ENCODE measurements around the gene MMAA.
A peak's percentile ranks its signal among the peaks of the same experiment; 100 is the strongest.
"Not testable (repeated sequence)": the region's sequence is repeated elsewhere in the genome, so short reads cannot be mapped to it uniquely, and the experiment has no call there.

MMAA gene

DNA sequence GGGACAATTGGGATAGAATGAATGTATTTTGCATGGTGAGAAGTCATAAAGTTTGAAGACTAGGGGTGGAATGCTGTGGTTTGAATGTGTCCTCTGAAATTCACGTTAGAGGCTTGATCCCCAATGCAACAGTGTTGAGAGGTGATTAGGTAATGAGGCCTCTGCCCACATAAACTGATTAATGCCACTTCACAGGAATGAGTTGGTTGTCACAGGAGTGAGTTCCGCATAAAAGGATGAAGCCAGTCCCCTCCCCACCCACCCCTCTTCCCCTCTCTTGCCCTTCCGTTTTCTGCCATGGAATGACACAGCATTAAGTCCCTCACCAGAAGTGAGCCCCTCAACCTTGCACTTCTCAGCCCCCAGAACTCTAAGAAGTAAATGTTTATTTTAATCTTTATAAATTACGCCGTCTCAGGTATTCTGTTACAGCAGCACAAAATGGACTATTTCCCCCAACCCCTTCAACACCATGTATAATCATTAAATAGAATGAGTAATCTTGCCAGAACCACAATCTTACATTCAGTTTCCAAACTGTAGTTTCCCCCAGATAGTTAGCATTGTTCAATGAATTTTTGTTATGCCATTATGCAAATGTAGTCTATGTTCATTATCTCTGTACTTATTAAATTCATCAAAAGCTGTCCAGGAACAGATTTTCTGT, 5.5 kb upstream of the MMAA start:
- Histone ChIP-seq H3K36me3 (ENCODE audit: control insufficient read depth, insufficient read depth, low read length) (no peaks in the 10 kb centered on the region), H3K9ac (ENCODE audit: low read length) (no peak overlapping the region), H3K27me3 (ENCODE audit: control insufficient read depth, insufficient read depth, low read length) (no peaks in the 10 kb centered on the region), H3K9me3 (ENCODE audit: control insufficient read depth, low read length) (no peaks in the 10 kb centered on the region), H3K4me3 (ENCODE audit: low read length) (no peak overlapping the region), H3K4me1 (ENCODE audit: control insufficient read depth, insufficient read depth, low read length) (peaks cover 4% of the 10 kb centered on the region)

DNA sequence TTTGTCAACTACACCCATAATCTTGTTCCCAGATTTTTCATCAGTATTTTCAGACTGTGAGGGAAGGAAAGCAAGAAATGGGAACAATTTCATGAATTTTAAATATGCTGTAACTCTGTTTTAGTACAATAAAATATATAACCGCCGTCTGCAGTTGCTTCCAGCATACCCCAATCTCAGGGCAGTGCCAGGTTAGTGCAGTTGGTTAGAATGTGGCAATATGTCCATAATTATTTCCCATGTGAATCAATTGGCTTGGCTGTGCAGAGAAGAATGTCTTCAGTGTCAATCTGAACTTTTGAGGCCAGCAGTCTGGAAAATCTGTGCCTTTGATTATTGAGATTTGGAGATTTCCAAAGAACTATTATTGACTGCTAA, 5.0 kb upstream of the MMAA start:
- Histone ChIP-seq H3K9ac (ENCODE audit: low read length) (no peak overlapping the region), H3K4me3 (ENCODE audit: low read length) (no peak overlapping the region), H3K4me1 (ENCODE audit: control insufficient read depth, insufficient read depth, low read length) (peaks cover 4% of the 10 kb centered on the region), H3K9me3 (ENCODE audit: control insufficient read depth, low read length) (no peaks in the 10 kb centered on the region), H3K27me3 (ENCODE audit: control insufficient read depth, insufficient read depth, low read length) (no peaks in the 10 kb centered on the region), H3K36me3 (ENCODE audit: control insufficient read depth, insufficient read depth, low read length) (no peaks in the 10 kb centered on the region)

DNA sequence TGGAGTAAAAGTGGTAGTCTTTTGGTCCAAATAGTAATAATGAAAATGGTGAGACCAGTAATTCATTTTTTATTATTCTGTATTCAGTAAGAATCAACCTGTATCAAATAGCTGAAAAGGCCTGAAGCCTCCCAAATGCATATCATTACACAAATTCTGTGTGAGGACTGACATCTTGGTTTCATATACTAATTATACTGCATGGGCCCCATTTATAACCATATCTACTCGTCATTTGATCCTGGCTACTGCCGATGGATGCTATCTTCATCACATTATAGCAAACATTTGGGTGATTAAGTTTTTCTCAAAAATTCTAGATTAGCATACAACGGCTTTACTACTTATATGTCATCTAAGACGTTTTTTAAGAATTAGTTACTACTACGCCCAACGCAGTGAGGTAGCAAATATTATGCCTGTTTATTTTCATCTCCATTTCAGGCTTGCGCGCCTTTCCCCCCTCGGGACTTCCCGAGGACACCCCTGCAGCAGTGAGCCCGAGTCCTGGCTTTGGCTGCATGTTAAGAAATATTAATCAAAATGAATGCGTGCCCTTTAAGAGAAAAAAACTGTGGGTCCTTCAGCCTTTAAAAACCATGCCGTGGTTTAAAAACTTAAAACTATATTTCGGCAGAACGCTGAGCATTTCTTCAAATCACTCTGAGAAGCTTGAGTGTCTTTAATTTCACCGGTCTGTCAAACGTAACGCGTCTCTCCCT, 814 bp upstream of the MMAA start:
- Histone ChIP-seq H3K36me3 (ENCODE audit: control insufficient read depth, insufficient read depth, low read length) (no peaks in the 10 kb centered on the region), H3K9me3 (ENCODE audit: control insufficient read depth, low read length) (no peaks in the 10 kb centered on the region), H3K9ac (ENCODE audit: low read length) (peak overlapping the region; percentile 98), H3K4me3 (ENCODE audit: low read length) (peak overlapping the region; percentile 86), H3K4me1 (ENCODE audit: control insufficient read depth, insufficient read depth, low read length) (peaks cover 12% of the 10 kb centered on the region), H3K27me3 (ENCODE audit: control insufficient read depth, insufficient read depth, low read length) (no peaks in the 10 kb centered on the region)

DNA sequence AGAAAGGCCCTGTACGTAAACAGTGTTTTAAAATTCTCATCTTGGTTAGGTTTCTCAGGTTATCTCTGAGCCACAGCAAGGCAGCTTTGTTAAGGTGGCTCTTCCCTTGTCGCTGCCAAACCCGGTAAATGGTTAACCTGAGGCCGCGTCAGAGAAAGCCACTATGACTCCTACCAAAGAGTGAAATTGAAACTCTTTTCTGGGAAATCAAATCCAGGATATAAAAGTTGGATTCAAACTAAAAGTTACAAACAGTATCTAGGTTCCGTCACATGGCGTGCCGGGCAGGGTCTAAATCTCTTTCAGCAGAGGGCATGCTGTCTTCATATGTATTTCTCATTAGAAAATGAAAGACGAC, 433 bp downstream of the MMAA start:
- Histone ChIP-seq H3K9ac (ENCODE audit: low read length) (peak overlapping the region; percentile 98), H3K9me3 (ENCODE audit: control insufficient read depth, low read length) (no peaks in the 10 kb centered on the region), H3K27me3 (ENCODE audit: control insufficient read depth, insufficient read depth, low read length) (no peaks in the 10 kb centered on the region), H3K36me3 (ENCODE audit: control insufficient read depth, insufficient read depth, low read length) (no peaks in the 10 kb centered on the region), H3K4me3 (ENCODE audit: low read length) (peak overlapping the region; percentile 86), H3K4me1 (ENCODE audit: control insufficient read depth, insufficient read depth, low read length) (peaks cover 12% of the 10 kb centered on the region)

DNA sequence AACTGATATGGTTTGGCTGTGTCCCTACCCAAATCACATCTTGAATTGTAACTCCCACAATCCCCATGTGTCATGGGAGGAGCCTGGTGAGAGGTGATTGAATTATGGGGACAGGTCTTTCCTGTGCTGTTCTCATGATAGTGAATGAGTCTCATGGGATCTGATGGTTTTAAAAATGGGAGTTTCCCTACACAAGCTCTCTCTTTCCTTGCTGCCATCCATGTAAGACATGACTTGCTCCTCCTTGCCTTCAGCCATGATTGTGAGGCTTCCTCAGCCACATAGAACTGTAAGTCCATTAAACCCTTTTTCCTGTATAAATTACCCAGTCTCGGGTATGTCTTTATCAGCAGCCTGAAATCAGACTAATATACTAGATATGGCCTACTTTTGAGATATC, 2.9 kb downstream of the MMAA start:
- H3K27me3 ChIP-seq (ENCODE audit: control insufficient read depth, insufficient read depth, low read length); H3K4me3 ChIP-seq (ENCODE audit: low read length); H3K9me3 ChIP-seq (ENCODE audit: control insufficient read depth, low read length); H3K36me3 ChIP-seq (ENCODE audit: control insufficient read depth, insufficient read depth, low read length); H3K9ac ChIP-seq (ENCODE audit: low read length): not testable (repeated sequence)
- peaks cover 12% of the 10 kb centered on the region for H3K4me1 ChIP-seq (ENCODE audit: control insufficient read depth, insufficient read depth, low read length)

DNA sequence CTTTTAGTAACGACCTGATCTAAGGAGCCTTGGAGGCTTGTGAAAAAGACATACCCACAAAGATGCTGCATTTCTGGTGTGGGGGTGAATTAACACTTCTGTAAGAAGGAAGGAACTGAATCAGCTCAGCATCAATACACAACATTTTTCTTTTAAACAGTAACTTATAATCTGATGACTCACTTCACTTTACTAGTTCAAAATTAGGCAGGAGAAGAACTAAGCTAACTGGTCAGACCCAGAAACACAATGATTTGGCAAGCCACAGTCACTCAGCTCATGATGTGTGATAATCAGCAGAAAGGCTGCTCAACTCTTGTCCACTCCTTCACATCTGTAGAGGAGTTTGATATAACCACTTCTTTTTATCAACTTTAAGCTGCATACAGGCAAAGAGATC, 4.6 kb downstream of the MMAA start:
- no peaks in the 10 kb centered on the region for H3K36me3 ChIP-seq (ENCODE audit: control insufficient read depth, insufficient read depth, low read length)

DNA sequence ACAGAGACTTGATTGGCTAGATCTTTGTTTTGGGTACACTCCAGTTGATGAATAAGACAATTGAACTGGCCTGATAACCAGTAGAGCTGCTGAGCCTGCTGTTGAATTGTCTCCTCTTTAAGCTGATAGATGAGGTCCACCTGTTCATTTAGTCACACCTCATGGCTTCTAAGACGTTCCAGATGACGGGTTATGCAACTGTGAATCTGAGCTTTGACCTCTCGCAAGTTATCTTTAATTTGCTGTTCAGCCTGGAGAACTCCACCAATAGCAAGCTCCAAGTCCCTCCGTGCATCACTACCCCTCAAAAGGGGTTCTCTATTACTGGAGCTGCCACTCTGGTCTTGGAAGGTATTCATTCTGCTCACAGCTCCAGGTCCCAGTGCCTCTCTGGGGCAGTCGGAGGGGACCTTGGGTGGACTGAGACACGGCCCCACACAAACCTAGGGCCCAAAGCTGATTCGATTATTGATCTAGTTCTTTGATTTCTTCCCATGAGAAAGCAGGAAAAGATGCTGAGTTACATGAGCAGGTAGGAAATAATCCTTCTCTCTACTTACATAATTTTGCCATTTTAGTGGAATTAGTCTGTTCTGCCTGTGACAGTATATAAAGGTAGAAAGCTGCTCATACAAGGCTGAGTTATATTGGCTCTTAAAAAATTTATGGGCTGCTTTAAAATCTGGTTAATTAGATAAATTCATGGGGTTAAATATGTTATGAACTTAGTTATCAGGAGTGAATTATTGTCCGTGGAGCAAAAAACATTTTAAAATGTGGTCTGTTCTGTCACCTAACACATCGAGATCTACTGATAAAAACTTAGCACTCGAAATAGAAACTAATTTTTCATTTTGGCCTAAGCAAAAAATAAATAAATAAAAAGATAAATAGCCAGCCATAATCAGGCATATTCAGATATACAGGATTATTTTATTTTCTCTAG, 6.8 kb downstream of the MMAA start:
- H3K27me3 ChIP-seq (ENCODE audit: control insufficient read depth, insufficient read depth, low read length): no peaks in the 10 kb centered on the region
- peaks cover 1% of the 10 kb centered on the region for H3K4me1 ChIP-seq (ENCODE audit: control insufficient read depth, insufficient read depth, low read length)
- H3K9me3 ChIP-seq (ENCODE audit: control insufficient read depth, low read length): no peaks in the 10 kb centered on the region
- no peak overlapping the region for H3K9ac ChIP-seq (ENCODE audit: low read length)
- H3K36me3 ChIP-seq (ENCODE audit: control insufficient read depth, insufficient read depth, low read length): no peaks in the 10 kb centered on the region
- no peak overlapping the region for H3K4me3 ChIP-seq (ENCODE audit: low read length)

More for the DNA sequence above, 4.6 kb downstream of the MMAA start:
- Histone ChIP-seq H3K4me1 (ENCODE audit: control insufficient read depth, insufficient read depth, low read length) (peaks cover 8% of the 10 kb centered on the region), H3K9me3 (ENCODE audit: control insufficient read depth, low read length) (no peaks in the 10 kb centered on the region), H3K9ac (ENCODE audit: low read length) (no peak overlapping the region), H3K27me3 (ENCODE audit: control insufficient read depth, insufficient read depth, low read length) (no peaks in the 10 kb centered on the region), H3K4me3 (ENCODE audit: low read length) (no peak overlapping the region)

DNA sequence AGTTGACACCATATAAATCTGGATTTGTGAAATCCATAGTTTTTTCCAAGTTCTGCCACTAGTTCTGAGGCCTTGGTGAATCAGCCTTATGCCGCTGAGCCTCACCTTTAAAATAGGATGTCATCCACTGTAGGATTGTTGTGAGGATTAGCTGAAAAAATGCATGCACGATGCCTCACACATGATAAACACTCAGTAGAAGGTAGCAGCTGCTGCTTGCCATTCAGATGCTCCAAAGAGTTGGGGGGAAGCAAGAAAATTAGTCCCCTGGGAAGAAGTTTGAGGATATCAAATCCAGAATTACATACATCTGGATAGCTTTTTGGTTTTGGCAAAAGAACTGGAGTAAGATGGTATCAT, 7.4 kb downstream of the MMAA start:
- Histone ChIP-seq H3K9me3 (ENCODE audit: control insufficient read depth, low read length) (no peaks in the 10 kb centered on the region), H3K27me3 (ENCODE audit: control insufficient read depth, insufficient read depth, low read length) (no peaks in the 10 kb centered on the region), H3K36me3 (ENCODE audit: control insufficient read depth, insufficient read depth, low read length) (no peaks in the 10 kb centered on the region), H3K4me1 (ENCODE audit: control insufficient read depth, insufficient read depth, low read length) (no peaks in the 10 kb centered on the region), H3K4me3 (ENCODE audit: low read length) (no peak overlapping the region), H3K9ac (ENCODE audit: low read length) (no peak overlapping the region)

DNA sequence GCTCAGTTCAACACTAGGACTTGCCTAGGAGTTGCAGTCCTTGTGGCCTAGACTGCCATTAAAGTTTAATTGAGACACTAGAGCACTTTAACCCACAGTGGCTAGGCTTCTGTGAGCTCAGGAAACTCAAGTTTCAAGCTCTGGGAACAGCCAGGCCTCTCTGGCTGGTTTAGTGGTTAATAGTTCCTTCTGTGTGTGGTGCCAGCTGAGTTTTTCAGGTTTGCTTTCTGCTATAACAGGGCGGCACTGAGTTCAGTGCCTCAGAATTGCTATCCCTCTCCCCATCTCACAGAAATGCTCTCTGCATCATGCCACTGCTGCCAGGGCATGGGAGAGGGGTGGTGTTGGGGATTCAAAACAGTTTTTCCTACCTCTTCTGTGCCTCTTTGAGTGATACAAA, 15.9 kb downstream of the MMAA start:
- Histone ChIP-seq H3K9me3 (ENCODE audit: control insufficient read depth, low read length) (no peaks in the 10 kb centered on the region), H3K4me3 (ENCODE audit: low read length) (no peak overlapping the region), H3K9ac (ENCODE audit: low read length) (no peak overlapping the region), H3K36me3 (ENCODE audit: control insufficient read depth, insufficient read depth, low read length) (no peaks in the 10 kb centered on the region), H3K27me3 (ENCODE audit: control insufficient read depth, insufficient read depth, low read length) (no peaks in the 10 kb centered on the region), H3K4me1 (ENCODE audit: control insufficient read depth, insufficient read depth, low read length) (no peaks in the 10 kb centered on the region)

DNA sequence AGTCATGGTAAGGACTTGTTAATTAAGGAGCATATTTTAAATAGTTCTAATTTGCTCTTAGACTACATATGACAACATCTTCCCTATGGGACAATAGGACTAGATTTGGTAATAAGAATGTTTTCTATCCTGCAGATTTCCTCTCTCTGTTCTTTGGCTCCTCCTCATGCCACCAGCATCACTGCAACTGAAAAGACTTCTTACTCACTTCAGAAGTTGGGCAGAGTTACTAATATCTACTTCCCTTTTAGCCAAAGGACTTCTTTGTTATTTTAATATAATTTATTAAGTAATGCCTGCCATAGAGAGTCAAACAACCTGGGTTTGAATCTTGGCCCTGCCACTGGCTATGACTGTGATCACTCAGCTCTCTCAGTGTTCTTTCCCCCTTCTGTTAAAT, 16.4 kb downstream of the MMAA start:
- no peaks in the 10 kb centered on the region for H3K27me3 ChIP-seq (ENCODE audit: control insufficient read depth, insufficient read depth, low read length)
- no peak overlapping the region for H3K4me3 ChIP-seq (ENCODE audit: low read length)

DNA sequence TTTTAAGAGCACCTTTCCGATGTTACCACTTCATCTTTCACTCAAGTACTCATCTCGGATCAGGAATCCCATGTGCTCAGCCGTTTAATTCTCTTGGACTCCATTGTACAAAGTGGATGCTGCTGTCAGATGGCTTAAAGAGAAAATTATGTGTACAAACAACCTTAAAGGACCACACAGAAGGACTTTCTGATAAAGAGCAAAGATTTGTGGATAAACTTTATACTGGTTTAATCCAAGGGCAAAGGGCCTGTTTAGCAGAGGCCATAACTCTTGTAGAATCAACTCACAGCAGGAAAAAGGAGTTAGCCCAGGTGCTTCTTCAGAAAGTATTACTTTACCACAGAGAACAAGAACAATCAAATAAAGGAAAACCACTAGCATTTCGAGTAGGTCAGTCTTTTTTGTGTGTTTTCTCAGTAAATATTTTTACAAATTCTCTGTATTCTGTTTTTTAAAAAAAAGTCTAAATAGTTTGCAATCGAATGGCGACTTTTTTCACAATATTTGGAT, 20.1 kb downstream of the MMAA start:
- Histone ChIP-seq H3K9ac (ENCODE audit: low read length) (no peak overlapping the region), H3K9me3 (ENCODE audit: control insufficient read depth, low read length) (no peaks in the 10 kb centered on the region), H3K4me1 (ENCODE audit: control insufficient read depth, insufficient read depth, low read length) (no peaks in the 10 kb centered on the region), H3K4me3 (ENCODE audit: low read length) (no peak overlapping the region), H3K36me3 (ENCODE audit: control insufficient read depth, insufficient read depth, low read length) (no peaks in the 10 kb centered on the region), H3K27me3 (ENCODE audit: control insufficient read depth, insufficient read depth, low read length) (no peaks in the 10 kb centered on the region)

More for the DNA sequence above, 16.4 kb downstream of the MMAA start:
- no peaks in the 10 kb centered on the region for H3K36me3 ChIP-seq (ENCODE audit: control insufficient read depth, insufficient read depth, low read length)
- H3K9ac ChIP-seq (ENCODE audit: low read length): no peak overlapping the region
- H3K9me3 ChIP-seq (ENCODE audit: control insufficient read depth, low read length): no peaks in the 10 kb centered on the region
- H3K4me1 ChIP-seq (ENCODE audit: control insufficient read depth, insufficient read depth, low read length): no peaks in the 10 kb centered on the region

DNA sequence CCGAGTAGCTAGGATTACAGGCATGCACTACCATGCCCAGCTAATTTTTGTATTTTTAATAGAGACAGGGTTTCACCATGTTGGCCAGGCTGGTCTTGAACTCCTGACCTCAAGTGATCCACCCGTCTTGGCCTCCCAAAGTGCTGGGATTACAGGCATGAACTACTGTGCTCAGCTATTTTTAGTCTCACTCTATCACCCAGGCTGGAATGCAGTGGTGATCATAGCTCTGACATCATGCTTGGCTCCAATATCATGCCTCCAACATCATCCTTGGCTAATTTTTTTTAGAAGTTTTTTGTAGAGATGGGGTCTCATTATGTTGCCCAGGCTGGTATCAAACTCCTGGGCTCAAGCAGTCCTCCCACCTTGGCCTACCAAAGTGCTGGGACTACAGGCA, 21.1 kb downstream of the MMAA start:
- not testable (repeated sequence) for H3K4me3 ChIP-seq (ENCODE audit: low read length); H3K4me1 ChIP-seq (ENCODE audit: control insufficient read depth, insufficient read depth, low read length); H3K9ac ChIP-seq (ENCODE audit: low read length); H3K27me3 ChIP-seq (ENCODE audit: control insufficient read depth, insufficient read depth, low read length); H3K9me3 ChIP-seq (ENCODE audit: control insufficient read depth, low read length); H3K36me3 ChIP-seq (ENCODE audit: control insufficient read depth, insufficient read depth, low read length)
